ENCODE results near the gene ING3. TPM values are rescaled to one million over a fixed set of nuclear protein-coding genes. Genes with fewer than 3 reads are reported as not detected.
"Not testable (repeated sequence)": the region's sequence is repeated elsewhere in the genome, so short reads cannot be mapped to it uniquely, and the experiment has no call there.

The ING3 gene
- total and polyA plus RNA-seq, 8 donors, result 6.2 to 10.8 (median 7.6) TPM

DNA sequence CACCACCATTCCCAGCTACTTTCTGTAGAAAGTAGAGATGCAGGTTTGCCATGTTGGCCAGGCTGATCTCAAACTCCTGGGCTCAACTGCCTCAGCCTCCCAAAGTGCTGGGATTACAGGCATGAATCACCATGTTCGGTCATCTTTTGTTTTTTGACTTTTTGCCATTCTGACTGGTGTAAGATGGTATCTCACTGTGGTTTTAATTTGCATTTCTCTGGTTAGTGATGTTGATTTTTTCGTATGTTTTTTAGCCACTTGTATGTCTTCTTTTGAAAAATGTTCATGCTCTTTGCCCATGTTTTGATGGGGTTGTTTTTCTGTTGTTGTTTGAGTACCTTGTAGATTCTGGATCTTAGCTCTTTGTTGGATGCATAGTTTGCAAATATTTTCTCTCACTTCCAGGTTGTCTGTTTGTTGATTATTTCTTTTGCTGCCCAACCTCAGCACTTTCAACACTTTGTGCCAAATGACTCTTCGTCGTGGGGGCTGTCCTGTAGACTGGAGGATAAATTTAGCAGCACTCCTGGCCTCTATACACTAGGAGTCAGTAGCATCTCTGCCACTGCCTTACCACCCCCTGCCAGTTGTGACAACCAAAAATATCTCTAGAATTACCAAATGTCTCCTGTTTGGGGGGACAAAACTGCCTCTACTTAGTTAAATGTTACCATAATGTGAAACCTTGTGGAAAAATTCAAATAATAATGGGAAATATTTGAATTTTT is 31.5 kb downstream of the ING3 start:
- WGBS, 2 donors, result 67 to 80% methylated on average over 4 of the region's 4 CpGs
- Histone ChIP-seq H3K27me3 (no peaks in the 10 kb centered on the region), H3K27ac (no peak overlapping the region), H3K4me3 (no peak overlapping the region), H3K36me3 (no peaks in the 10 kb centered on the region), H3K4me1 (no peaks in the 10 kb centered on the region), H3K9me3 (no peaks in the 10 kb centered on the region)
- ATAC-seq (no peak), DNase-seq (no peak), FAIRE-seq (no peak)
- intact Hi-C loops (cut with DNase I), result loop anchor here in 1 of 3 donors (10.0 kb wide), 1 partner anchor 103 kb away; no protein-coding TSS in a partner anchor
- TF ChIP-seq, protein P1, sequence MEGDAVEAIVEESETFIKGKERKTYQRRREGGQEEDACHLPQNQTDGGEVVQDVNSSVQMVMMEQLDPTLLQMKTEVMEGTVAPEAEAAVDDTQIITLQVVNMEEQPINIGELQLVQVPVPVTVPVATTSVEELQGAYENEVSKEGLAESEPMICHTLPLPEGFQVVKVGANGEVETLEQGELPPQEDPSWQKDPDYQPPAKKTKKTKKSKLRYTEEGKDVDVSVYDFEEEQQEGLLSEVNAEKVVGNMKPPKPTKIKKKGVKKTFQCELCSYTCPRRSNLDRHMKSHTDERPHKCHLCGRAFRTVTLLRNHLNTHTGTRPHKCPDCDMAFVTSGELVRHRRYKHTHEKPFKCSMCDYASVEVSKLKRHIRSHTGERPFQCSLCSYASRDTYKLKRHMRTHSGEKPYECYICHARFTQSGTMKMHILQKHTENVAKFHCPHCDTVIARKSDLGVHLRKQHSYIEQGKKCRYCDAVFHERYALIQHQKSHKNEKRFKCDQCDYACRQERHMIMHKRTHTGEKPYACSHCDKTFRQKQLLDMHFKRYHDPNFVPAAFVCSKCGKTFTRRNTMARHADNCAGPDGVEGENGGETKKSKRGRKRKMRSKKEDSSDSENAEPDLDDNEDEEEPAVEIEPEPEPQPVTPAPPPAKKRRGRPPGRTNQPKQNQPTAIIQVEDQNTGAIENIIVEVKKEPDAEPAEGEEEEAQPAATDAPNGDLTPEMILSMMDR (IDR thresholded peaks at IDR 0.05), result no peak

DNA sequence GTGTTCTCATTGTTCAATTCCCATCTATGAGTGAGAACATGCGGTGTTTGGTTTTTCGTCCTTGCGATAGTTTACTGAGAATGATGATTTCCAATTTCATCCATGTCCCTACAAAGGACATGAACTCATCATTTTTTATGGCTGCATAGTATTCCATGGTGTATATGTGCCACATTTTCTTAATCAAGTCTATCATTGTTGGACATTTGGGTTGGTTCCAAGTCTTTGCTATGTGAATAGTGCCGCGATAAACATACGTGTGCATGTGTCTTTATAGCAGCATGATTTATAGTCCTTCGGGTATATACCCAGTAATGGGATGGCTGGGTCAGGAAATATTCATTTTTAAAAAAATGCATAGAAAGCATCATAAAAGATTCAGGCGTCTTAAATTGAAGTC is 33.0 kb downstream of the ING3 start:
- H3K9me3 ChIP-seq, FAIRE-seq, H3K27me3 ChIP-seq, H3K27ac ChIP-seq, ATAC-seq, H3K4me1 ChIP-seq, DNase-seq, H3K36me3 ChIP-seq, H3K4me3 ChIP-seq: not testable (repeated sequence)
- intact Hi-C loops (cut with DNase I), result loop anchor here in 1 of 3 donors (10.0 kb wide), 1 partner anchor 101 kb away; no protein-coding TSS in a partner anchor
- 87 to 91% methylated on average over 5 of the region's 8 CpGs for WGBS, 2 donors

DNA sequence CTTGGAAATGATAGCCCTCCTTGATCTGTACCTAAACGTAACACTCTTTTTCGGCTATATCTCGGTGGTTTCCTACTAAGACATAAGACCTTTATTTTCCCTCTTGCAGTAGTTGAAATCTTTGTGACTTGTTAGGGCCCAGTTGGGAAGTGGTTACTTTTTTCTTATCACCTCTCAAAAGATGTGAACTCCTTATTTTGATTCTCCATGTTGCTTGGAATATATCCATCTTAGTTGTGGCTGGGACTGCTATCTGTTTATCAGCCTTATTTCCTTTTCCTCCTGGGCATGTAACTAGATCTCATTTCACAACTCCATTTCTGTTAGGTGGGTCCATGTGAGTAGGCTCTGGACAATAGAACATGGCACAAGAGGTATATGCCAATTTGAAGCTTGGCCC is 33.8 kb downstream of the ING3 start:
- ATAC-seq (no peak), DNase-seq (no peak), FAIRE-seq (no peak)
- H3K4me3 ChIP-seq, result no peak overlapping the region
- H3K9me3 ChIP-seq, result no peaks in the 10 kb centered on the region
- H3K27me3 ChIP-seq, result no peaks in the 10 kb centered on the region
- 88 to 95% methylated on average over 3 of the region's 3 CpGs for WGBS, 2 donors
- TF ChIP-seq, protein P1 (IDR thresholded peaks at IDR 0.05), result no peak
- peaks cover 0 to 3% (median 0%) of the 10 kb centered on the region in 3 donors for H3K4me1 ChIP-seq
- no peak overlapping the region for H3K27ac ChIP-seq
- intact Hi-C loops (cut with DNase I), result loop anchor here in 1 of 3 donors (10.0 kb wide), 1 partner anchor 100 kb away; no protein-coding TSS in a partner anchor
- H3K36me3 ChIP-seq, result no peaks in the 10 kb centered on the region

DNA sequence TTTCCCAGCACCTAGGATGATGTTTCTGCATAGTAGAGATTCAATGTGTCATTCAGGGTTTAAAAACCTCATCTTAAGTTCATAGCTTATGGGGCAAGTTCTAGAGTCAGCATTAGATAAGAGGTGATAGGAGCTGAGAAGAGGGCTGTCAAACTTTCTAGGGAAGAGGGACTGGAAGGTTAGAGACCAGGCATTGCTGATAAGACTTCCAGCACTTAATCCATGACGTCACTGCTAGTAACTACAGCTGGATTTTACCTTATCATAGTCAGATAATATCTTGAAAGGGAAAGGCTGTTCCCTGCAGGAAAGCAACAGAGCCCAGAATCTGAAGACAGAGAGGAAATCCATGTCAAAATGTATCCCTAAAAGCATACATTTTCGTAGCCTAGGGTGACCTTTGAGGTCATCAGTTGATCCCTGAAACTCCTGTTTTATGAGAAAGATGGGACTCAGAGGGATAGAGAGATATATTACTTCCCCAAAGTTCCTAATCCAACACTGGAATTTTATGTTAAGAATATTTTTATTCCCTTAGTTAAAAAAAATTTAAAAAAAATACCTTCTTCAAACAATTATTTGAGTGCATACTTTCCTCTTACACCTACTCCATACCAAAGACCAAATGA is 34.7 kb downstream of the ING3 start:
- Histone ChIP-seq H3K27ac (no peak overlapping the region), H3K9me3 (no peaks in the 10 kb centered on the region), H3K4me3 (no peak overlapping the region), H3K27me3 (no peaks in the 10 kb centered on the region), H3K4me1 (peaks cover 0 to 3% (median 0%) of the 10 kb centered on the region in 3 donors), H3K36me3 (no peaks in the 10 kb centered on the region)
- intact Hi-C loops (cut with DNase I), result loop anchor here in 1 of 3 donors (10.0 kb wide), 1 partner anchor 100 kb away; no protein-coding TSS in a partner anchor
- DNase-seq (no peak), FAIRE-seq (no peak), ATAC-seq (no peak)
- WGBS, 2 donors, result 25 to 37% methylated on average over 2 of the region's 2 CpGs
- TF ChIP-seq, protein P1 (IDR thresholded peaks at IDR 0.05), result no peak

DNA sequence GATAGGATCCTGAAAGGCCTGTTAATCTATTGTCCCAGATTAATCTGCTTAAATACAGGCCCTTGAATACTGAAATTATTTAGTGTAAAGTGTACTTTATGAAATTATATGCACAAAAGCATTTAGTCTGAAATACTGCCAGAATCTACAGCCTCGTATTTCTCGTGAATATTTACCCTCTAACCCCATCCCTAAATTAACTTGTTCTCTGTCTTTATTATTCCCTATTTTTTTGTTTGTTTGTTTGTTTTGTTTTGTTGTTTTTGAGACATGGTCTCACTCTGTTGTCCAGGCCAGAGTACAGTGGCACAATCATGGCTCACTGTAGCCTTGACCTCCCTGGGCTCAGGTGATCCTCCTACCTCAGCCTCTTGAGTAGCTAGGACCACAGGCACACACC is 35.3 kb downstream of the ING3 start:
- Histone ChIP-seq H3K36me3 (no peaks in the 10 kb centered on the region), H3K4me3 (no peak overlapping the region), H3K27me3 (peaks cover 0 to 4% (median 2%) of the 10 kb centered on the region in 4 donors), H3K4me1 (peaks cover 0 to 3% (median 0%) of the 10 kb centered on the region in 3 donors), H3K9me3 (no peaks in the 10 kb centered on the region), H3K27ac (no peak overlapping the region)
- DNase-seq (no peak), ATAC-seq (no peak), FAIRE-seq (no peak)
- intact Hi-C loops (cut with DNase I), result loop anchor here in 2 of 3 donors (2.0 to 10.0 kb wide), 2 partner anchors 97 to 99 kb away; no protein-coding TSS in a partner anchor
- TF ChIP-seq, protein P1 (IDR thresholded peaks at IDR 0.05), result no peak
- 69 to 79% methylated on average over 2 of the region's 2 CpGs for WGBS, 2 donors
